Kidney epithelial cell (primary cell): ENCODE data around the gene RAB22A. TPM values are rescaled to one million over a fixed set of nuclear protein-coding genes. Genes with fewer than 3 reads are reported as not detected.

Experiments used
- DNase-seq: peaks from one replicate; pipeline ENCODE4 v3.0.0-alpha.2; 2010; ENCODE audit warnings: low read depth
- H3K27me3 ChIP-seq: 2 replicates; pipeline ENCODE4 v1.6.0; 2011; ENCODE audit warnings: low read length; ENCODE audit not compliant: control insufficient read depth, insufficient read depth
- H3K36me3 ChIP-seq: 2 replicates; pipeline ENCODE4 v1.5.1; 2011; ENCODE audit warnings: low read length; ENCODE audit not compliant: control insufficient read depth, insufficient read depth
- H3K4me3 ChIP-seq: 2 replicates; pipeline ENCODE4 v1.5.1; 2011; ENCODE audit warnings: low read depth, mild to moderate bottlenecking, control low read depth, low read length
- CTCF ChIP-seq: IDR thresholded peaks from 2 replicates; pipeline ENCODE4 v1.5.1; 2011; ENCODE audit warnings: mild to moderate bottlenecking, moderate library complexity, low read length, control low read depth, inconsistent platforms; ENCODE audit not compliant: insufficient read depth, poor library complexity, severe bottlenecking
- total RNA-seq: library from RNA; depleted of rRNA; stranded (reverse); fragments of >200 nt; gene quantifications from 2 replicates; pipeline ENCODE4 v1.2.3, GENCODE V29; 2015

Gene RAB22A
- total RNA-seq, 1 donor from 2014 or later = 23.3 TPM

GRCh38 chr20:58268421-58268821, 41.1 kb upstream of the RAB22A start:
- peaks cover 1% of the 10 kb centered on the region for H3K36me3 ChIP-seq
- no peak overlapping the region for H3K4me3 ChIP-seq
- TF ChIP-seq CTCF = no peak
- H3K27me3 ChIP-seq = no peaks in the 10 kb centered on the region
- no peak for DNase-seq

- Histone ChIP-seq H3K27me3 (no peaks in the 10 kb centered on the region), H3K36me3 (peaks cover 1% of the 10 kb centered on the region), H3K4me3 (no peak overlapping the region)
- no peak for TF ChIP-seq CTCF
- no peak for DNase-seq
Observed at GRCh38 chr20:58268936-58269619, 40.4 kb upstream of the RAB22A start.

- Histone ChIP-seq H3K4me3 (no peak overlapping the region), H3K36me3 (peaks cover 1% of the 10 kb centered on the region), H3K27me3 (no peaks in the 10 kb centered on the region)
- DNase-seq = no peak
- TF ChIP-seq CTCF = no peak
Observed at GRCh38 chr20:58271606-58272351, 37.7 kb upstream of the RAB22A start.

GRCh38 chr20:58274384-58274783, 35.1 kb upstream of the RAB22A start:
- Histone ChIP-seq H3K36me3 (no peaks in the 10 kb centered on the region), H3K27me3 (no peaks in the 10 kb centered on the region), H3K4me3 (no peak overlapping the region)
- no peak for TF ChIP-seq CTCF
- no peak for DNase-seq

GRCh38 chr20:58277107-58277506, 32.4 kb upstream of the RAB22A start:
- TF ChIP-seq CTCF = no peak
- no peaks in the 10 kb centered on the region for H3K27me3 ChIP-seq
- H3K36me3 ChIP-seq = no peaks in the 10 kb centered on the region
- no peak for DNase-seq
- H3K4me3 ChIP-seq = no peak overlapping the region
